GM19193 (cell line): ENCODE measurements around the gene ZNF383.
A peak's percentile ranks its signal among the peaks of the same experiment; 100 is the strongest.

Experiments used
- POLR2A ChIP-seq: IDR thresholded peaks from 4 replicates; pipeline ENCODE4 v1.6.1; 2011; ENCODE audit not compliant: insufficient read depth, insufficient read length; ENCODE audit errors: extremely low read depth

The ZNF383 gene

GRCh38 chr19:37217775-37218591, at the start of gene ZNF383:
TSS of gene ZNF383 (plus strand) at chr19:37218214. CDS start at chr19:37230454, 12,240 bp downstream.
- peak; percentile 89 for TF ChIP-seq POLR2A

DNA sequence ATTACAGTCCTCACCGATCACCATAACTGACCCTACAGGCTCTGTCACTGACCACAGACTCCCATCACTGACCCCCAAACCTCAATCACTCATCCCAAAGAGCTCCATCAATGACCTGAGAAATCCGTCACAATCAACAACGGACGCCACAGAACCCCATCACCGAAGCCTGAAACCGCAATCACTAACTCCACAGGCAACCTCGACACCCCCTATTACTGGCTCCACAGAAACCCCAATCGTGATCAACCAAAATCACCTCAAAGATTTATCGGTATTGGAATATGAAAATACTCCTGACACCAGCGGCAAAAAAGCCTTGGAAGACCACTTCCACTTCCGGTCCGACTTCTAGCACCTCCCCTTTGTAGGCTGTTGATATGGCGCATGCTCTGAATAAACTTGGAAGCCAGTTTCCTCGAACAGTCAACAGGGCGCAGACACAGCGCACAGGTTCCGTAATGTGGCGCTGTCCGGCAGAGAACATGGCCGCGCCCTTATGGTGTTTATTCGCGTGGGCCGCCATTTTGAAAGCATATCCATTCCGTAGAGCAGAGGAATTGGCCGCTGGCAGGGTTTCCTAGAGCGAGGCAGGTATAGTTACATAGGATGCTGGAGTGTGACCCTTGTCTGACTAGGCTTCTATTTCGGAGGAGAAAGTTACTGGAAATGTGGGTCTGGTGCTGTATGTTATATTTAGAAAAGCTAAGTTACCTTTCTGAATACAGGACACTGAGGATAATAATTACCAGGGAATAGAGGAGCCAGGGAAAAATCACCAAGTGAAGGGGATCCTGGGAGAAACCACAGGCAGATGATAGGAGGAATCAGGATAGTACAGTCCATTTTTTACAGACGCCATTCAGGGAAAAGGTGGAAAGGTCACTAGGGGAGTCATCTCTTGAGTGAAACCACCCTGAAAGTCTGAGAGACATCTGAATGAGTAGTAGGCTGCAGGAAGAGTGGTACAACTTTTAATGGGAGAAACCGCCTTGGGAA, 45.3 kb upstream of the ZNF383 start, which contains the start of gene ZNF585A:
Gene ZNF585A, minus strand, starts transcription at position 328 of the 999 bp plus-strand sequence. CDS start 2,785 bp downstream, outside the sequence.
- peak; percentile 59 for TF ChIP-seq POLR2A

- TF ChIP-seq POLR2A = no peak
Observed at GRCh38 chr19:37197768-37198167, 20.2 kb upstream of the ZNF383 start.

DNA sequence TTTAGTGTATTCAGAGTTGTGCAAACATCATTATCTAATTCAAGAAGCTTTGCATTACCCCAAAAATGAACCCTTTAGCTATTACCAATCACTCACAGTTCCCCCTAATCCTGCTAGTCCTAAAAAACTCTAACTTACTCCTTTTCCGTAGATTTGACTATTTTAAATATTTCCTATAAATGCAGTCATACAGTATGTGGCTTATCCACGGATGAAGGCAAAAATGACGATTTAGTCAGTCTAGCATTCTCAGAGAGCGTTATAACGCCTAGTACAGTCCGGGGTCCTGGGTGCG, 587 bp upstream of the ZNF383 start:
- TF ChIP-seq POLR2A = no peak

DNA sequence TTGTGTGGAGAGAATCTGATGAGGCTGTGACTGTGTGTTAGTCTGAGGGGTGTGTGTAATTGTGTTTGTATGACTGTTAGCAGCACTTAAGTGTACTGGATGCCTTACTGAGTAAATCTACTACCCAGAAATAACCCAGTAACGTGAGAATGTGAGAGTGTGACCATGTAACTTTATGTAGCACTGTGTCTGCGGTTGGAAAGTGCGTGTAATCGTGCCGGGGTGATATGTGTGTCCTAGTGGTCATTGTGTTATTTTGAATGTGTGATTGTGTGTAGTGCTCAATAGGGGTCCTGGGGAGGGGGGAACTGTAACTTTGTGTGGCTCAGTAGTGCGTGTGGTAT, 550 bp downstream of the ZNF383 start:
- no peak for TF ChIP-seq POLR2A

- TF ChIP-seq POLR2A = no peak
Observed at GRCh38 chr19:37220383-37220782, 2.4 kb downstream of the ZNF383 start.

GRCh38 chr19:37221136-37221535, 3.1 kb downstream of the ZNF383 start:
- TF ChIP-seq POLR2A = no peak

DNA sequence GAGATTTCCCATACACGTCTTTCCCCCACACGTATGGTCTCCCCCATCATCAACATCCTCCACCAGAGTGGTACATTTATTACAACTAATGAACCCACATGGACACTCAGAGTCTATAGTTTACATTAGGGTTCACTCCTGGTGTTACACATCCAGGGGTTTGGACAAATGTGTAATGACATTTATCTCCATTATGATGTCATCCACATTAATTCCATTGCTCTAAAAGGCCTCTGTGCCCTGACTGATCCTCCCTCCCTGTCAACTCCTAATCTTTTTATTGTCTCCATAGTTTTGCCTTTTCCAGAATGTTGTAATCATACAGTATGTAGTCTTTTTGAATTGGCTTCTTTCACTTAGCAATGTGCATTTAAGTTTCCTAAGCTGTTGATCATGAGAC, 8.2 kb downstream of the ZNF383 start:
- TF ChIP-seq POLR2A = no peak

DNA sequence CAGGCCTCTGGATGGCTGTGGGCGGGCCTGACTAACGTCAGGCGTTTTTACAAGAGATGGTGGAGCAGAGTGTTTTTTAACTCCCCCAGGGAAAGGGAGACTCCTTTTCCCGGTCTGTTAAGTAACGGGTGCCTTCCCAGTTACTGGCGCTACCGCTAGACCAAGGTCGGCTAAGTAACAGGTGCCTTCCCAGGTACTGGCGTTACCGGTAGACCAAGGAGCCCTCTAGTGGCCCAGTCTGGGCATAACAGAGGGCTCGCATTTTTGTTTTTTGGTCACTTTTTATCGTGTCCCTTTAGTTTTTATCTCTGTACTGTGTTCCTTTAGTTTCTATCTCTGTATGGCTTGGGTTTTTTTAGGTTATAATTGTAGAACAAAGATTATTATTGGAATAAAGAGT, 10.0 kb downstream of the ZNF383 start:
- no peak for TF ChIP-seq POLR2A

DNA sequence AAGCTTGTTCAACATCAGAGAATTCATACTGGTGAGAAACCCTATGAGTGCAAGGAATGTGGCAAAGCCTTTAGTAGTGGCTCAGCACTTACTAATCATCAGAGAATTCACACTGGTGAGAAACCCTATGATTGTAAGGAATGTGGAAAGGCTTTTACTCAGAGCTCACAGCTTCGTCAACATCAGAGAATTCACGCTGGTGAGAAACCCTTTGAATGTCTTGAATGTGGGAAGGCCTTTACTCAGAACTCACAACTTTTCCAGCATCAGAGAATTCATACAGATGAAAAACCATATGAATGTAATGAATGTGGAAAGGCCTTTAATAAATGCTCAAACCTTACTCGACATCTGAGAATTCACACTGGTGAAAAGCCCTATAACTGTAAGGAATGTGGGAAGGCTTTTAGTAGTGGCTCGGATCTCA, 25.2 kb downstream of the ZNF383 start:
- TF ChIP-seq POLR2A = no peak

- TF ChIP-seq POLR2A = no peak
Observed at GRCh38 chr19:37251308-37252229, 33.6 kb downstream of the ZNF383 start.
